HG03196 (cell line): ENCODE measurements around the gene KCNQ1.

Experiments used
- ATAC-seq: cut with Tn5 transposase; IDR thresholded peaks from one replicate; pipeline ENCODE4 v1.9.1; 2021; ENCODE audit not compliant: unreplicated experiment

Gene KCNQ1

DNA sequence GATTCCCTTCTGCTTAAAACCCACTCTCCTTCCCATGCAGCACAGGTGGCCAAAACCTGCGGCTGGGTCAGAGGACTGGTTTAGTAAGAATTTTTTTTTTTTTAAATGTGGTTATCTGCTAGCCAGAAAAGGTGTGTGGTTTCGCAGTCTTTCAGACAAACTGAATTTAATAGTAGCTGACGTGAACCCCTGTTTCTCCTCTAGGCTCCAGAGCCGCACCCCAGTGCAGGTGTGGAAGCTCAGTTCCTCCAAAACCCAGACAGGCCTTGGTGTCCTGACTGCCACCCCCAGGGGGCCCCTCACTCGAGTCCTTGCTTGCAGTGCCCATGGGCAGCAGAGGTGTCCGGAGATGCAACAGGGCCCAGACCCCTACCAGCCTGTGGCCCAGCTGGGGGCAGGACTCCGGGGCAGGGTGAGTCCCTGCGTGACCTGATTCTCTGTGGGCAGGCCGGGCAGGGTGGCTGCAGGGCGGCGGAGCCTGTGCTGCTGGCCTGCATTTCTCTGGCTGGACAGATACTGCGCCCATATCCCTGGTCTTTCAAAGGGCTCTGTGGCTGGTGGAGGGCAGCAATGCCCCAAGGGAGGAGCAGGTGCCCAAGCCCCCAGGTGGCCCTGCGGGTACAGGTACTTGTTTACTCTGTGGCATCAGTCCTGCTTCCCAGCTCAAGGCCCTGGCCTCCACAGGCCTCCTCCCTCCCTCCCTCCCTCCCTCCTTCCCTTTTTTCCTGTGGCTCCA lies 15.2 kb downstream of the KCNQ1 start:
- no peak for ATAC-seq

DNA sequence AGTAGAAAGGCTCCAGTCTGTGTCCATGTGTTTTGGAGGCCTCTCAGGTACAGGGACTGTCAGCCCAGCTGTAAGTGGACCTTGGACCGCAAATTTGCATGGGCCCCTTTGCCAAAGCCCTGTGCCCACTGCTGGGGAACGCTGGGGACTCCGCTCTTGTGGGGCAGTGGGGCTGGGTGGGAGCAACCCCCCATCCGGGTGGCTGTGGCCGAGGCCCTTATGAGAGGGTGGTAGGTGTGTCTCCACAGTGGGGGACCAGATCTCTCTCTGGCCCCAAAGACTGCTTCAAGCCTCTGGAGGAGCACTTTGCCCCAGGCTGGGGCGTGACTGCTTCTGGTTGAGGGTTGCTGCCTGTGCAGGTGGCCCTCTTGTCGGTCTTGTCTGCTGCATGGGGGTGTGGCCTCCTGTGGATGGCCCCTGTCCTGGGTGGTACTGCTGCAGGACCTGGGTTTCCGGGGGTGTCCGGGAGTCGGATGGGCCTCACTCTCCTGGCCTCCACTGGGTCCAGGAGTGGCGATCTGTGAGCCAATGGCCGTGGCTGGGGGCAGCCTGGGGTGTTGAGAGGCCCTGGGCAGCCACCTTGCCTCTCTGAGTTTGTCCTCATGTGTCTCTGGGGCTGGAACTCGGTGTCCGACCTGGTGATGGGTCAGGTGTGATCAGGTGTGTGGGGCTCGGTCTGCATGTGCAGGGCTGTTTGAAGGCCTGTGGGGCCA lies 15.9 kb downstream of the KCNQ1 start:
- ATAC-seq = no peak

GRCh38 chr11:2461253-2461955 lies 16.6 kb downstream of the KCNQ1 start:
- no peak for ATAC-seq

GRCh38 chr11:2461956-2462542 lies 17.2 kb downstream of the KCNQ1 start:
- no peak for ATAC-seq

GRCh38 chr11:2462543-2462985 lies 17.8 kb downstream of the KCNQ1 start:
- ATAC-seq = no peak

DNA sequence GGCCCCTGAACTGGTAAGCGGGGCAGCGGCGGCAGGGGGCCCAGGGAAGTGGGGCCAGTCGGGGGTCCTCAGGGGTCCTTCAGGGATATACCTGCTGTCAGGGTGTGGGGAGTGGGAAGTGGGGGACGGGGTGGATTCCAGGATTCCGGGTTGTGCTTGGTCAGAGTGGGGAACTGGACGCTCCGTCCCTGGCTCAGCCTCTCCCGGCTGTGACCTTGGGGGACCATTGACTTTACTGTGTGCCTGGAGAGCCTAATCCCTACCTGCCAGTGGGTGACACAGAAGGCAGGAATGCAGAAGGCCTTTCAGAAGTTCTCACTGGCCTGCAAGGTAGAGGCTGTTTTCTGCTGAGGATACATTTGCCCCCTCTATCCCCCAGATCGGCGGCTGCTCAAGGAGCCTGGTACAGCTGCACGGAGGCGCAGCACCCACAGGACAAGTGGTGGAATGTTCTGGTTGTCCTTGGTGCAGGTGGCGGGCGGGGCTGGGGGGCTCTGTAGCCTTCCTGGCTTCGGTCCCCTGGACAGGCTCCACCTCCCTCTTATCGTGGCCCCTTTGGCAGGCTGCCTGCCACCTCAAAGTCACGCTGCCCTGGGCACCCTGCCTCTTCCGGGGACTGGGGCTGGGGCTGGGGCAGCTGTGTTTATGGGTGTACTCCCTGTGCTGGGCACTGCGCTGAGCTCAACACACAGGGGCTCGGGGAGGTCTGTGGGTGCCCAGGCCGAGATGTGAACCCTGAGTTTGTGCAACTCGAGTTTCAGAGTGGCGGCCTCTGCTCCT lies 18.4 kb downstream of the KCNQ1 start:
- ATAC-seq = no peak

GRCh38 chr11:2463766-2464277 lies 19.0 kb downstream of the KCNQ1 start:
- no peak for ATAC-seq

- ATAC-seq = no peak
Measured at GRCh38 chr11:2464451-2465165, 19.8 kb downstream of the KCNQ1 start.

DNA sequence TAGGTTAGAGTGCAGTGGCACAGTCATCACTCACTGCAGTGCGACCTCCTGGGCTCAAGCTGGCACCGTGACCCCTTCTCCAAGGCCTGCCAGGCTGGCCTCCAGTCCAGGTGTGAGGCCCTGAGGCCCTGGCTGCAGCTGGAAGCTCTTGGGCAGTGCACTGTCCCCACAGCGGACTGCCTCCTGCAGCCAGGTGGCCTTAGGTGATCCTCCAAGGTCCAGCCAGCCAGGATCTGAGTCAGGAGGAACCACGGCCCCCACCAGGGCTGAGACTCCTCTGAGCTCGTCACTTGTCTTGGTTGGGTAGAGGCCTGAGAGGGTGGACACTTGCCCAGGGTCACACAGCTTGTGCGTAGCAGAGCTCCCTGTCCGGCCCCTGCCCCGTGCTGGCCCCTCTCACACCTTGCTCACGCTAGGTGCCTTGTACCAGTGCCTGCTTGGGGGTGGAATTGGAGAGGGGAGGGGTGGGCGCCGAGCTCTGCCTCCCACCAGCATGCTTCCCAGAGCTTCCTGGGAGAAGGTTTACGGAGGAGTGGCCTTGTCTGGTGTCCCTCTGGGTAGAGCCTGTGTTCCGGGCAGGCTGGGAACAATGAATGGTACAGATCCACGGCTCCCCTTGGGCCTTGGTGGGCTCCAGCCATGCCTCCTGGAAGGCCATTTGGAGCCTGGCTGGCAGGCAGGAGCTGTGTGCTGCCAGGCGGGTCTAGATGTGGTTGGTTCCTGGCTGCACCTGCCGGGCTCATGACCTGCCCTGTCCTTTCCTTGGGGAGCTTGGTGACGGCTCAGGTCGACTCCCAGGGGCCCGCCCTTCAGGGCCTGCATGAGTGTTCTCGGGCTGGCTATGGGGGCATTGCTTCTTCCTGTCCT lies 20.6 kb downstream of the KCNQ1 start:
- ATAC-seq = no peak

DNA sequence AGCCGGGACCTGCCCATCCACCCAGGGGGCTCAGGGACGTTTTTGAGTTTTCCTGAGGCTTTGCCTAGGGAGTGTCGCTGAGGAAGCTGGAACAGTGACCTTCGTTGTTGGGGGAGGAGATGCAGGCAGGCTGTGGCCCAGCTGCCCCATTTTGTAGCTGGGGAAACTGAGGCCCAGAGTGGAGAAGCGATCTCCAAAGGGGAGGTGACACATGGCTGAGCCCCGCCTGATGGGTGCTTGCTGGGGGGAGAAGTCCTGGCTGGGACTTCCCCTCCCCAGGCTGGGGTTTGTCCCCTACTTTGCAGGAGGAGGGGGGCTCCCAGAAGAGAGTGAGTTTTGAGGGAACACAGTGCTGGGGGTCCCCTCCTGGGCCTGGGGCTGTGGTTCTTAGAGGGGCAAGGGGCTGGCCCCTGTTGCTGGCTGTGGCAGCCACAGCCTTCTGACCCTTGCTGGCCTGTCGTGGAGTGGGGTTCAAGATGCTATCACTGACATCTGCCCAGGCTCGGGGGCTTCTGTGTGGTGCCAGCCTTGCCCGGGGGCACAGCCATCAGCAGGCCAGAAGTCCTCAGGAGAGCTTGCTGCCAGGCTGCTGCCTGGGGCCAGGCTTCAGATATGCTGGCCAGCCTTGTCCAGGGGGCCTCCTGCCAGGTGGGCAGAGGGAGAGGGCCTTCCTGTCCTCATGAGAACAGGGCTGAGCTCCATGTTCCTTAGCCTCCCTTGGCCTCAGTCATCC lies 21.4 kb downstream of the KCNQ1 start:
- ATAC-seq = no peak

DNA sequence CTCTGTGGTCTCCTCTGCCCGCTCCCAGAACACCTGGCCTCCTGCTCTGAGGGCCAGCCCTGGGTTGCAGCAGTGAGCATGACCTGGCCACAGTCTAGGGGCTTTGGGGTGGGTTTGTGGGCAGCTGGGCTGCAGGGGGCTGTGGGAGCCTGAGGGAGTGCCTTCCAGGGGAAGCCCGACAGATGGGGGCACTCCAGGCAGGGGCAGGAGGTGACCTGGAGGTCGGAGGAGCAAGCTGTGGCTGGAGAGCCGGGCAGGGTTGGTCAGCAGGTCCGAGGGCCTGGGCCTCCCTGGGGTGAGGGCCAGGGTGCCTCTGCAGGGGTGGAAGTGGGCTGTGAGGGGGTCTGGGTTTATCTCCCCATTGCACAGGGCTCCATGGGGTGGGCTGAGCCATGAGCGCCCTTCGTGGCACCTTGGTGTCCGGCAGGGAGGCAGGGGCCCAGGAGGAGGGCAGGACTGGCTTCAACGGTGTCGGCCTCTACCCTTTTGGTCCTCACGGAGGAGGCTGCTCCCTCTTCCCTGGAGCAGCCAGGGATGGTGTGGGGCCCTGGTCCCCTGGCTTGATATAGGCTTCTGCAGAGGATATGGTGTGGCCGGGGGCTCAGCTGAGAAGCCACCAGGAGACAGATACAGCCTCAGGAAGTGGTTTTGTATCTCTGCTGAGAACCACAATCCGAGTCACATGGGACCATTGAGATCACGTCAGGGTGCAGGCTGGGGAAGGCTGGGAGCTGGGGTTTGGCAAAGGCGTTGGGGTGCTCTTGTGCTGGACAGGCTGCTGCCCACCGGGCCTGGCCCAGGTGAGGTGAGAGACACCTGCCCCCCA lies 22.3 kb downstream of the KCNQ1 start:
- no peak for ATAC-seq

DNA sequence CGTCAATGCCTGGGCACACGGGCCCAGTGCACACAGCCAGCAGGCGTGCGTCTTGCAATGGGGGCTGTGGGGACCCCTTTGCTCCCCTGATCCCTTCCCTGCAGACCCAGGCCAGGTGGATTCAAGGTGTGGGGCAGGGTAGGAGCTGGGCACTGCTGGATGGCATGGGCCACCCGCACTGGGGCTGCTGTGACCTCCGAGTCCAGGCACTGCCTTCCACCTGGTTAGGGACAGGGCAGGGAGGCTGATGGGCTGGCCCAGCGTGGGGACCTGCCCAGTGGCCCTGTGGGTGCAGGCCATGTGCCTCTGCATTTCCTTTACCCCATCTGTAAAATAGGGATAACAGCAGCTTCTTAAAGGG lies 22.9 kb downstream of the KCNQ1 start:
- no peak for ATAC-seq

DNA sequence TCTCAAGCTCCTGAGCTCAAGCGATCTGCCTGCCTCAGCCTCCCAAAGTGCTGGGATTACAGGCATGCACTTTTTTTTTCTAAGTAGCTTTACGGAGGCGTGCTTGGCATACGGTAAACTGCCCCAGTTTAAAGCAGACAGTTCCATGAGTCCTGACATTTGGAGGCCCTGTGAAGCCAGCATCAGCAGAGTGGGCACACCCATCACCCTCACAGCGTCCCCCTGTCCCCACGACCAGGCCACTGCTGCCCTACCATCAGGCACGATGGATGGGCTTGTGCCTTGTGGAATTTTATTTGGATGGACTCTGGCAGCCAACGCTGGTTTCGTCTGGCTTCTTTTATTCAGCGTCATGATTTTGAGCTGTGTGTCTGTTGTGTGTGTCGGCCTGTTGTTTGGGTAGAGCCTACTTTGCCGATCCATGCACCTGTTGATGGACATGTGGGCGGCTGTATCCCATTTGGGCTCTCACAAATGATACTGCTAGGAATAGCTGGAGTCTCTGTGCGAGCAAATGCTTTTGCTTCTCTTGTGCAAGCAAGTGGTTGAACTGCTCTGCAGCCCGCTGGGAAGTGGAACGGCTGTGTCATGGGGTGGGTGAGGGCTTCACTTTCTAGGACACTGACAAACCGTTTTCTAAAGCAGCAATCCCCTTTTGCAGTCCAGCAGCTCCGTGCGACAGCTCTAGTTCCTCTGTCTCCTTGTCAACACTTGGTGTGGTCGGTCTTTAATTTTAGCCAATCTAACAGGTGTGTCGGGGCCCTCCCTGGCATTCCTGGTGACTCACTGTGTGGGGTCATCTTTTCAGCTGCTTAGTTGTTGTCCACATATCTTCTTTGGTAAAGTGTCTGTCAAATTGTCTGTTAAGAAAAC lies 23.8 kb downstream of the KCNQ1 start:
- ATAC-seq = no peak

- no peak for ATAC-seq
Measured at GRCh38 chr11:2470495-2470894, 25.7 kb downstream of the KCNQ1 start.

- no peak for ATAC-seq
Measured at GRCh38 chr11:2471048-2471803, 26.4 kb downstream of the KCNQ1 start.

DNA sequence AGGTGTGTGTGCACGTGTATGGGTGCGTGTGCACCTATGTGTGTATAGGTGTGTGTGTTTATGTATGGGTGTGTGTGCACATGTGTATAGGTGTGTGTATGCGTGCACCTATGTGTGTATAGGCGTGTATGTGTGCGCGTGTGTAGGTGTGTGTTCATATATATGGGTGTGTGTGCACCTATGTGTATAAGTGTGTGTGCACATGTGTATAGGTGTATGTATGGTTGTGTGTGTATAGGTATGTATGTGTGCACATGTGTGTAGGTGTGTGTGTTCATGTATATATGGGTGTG lies 26.9 kb downstream of the KCNQ1 start:
- ATAC-seq = no peak
